Nephron (organoid): Measurements from ENCODE around the gene UBE2QL1.

Source experiments
- H3K27ac Mint-ChIP-seq, 3 experiments: 2 replicates each; pipeline ENCODE4 v1.8.0; 2020; ENCODE audit warnings: mixed read lengths in 3 of 3, mild to moderate bottlenecking in 2 of 3, moderate library complexity in 1 of 3
- H3K27me3 Mint-ChIP-seq: 2 replicates; pipeline ENCODE4 v1.8.0; 2021; ENCODE audit warnings: low read depth, mild to moderate bottlenecking, moderate library complexity, mixed read lengths
- H3K36me3 Mint-ChIP-seq: 2 replicates; pipeline ENCODE4 v1.8.0; 2020; ENCODE audit warnings: low read depth, mixed read lengths
- H3K4me1 Mint-ChIP-seq: 2 replicates; pipeline ENCODE4 v1.8.0; 2020; ENCODE audit warnings: mixed read lengths
- H3K4me3 Mint-ChIP-seq, 3 experiments: 2 replicates each; pipeline ENCODE4 v1.8.0; 2020; ENCODE audit warnings: mild to moderate bottlenecking in 3 of 3, mixed read lengths in 3 of 3, moderate library complexity in 2 of 3
- H3K9me3 Mint-ChIP-seq: 2 replicates; pipeline ENCODE4 v1.8.0; 2020; ENCODE audit warnings: mixed read lengths
- CTCF ChIP-seq, 3 experiments: fragments of 200-600 bp; sonication (generic); IDR thresholded peaks; one replicate each; pipeline ENCODE4 v1.5.0; 2021; ENCODE audit warnings: antibody characterized with exemption in 3 of 3; ENCODE audit not compliant: unreplicated experiment in 3 of 3

UBE2QL1 gene

GRCh38 chr5:6423327-6424109 lies 25.1 kb upstream of the UBE2QL1 start:
- peaks cover 5% of the 10 kb centered on the region for H3K9me3 Mint-ChIP-seq
- H3K4me3 Mint-ChIP-seq = no peak overlapping the region
- H3K27ac Mint-ChIP-seq = no peak overlapping the region
- no peak for TF ChIP-seq CTCF (IDR thresholded peaks at IDR 0.05; ENCODE audit: unreplicated experiment in 3 of 3)
- peaks cover 8% of the 10 kb centered on the region for H3K4me1 Mint-ChIP-seq
- H3K36me3 Mint-ChIP-seq = no peaks in the 10 kb centered on the region
- H3K27me3 Mint-ChIP-seq = peaks cover 43% of the 10 kb centered on the region

GRCh38 chr5:6424110-6424659 lies 24.5 kb upstream of the UBE2QL1 start:
- no peak for TF ChIP-seq CTCF (IDR thresholded peaks at IDR 0.05; ENCODE audit: unreplicated experiment in 3 of 3)
- H3K9me3 Mint-ChIP-seq = peaks cover 5% of the 10 kb centered on the region
- no peak overlapping the region for H3K4me3 Mint-ChIP-seq
- H3K27me3 Mint-ChIP-seq = peaks cover 46% of the 10 kb centered on the region
- no peak overlapping the region for H3K27ac Mint-ChIP-seq
- H3K4me1 Mint-ChIP-seq = peaks cover 7% of the 10 kb centered on the region
- H3K36me3 Mint-ChIP-seq = no peaks in the 10 kb centered on the region

GRCh38 chr5:6424700-6425099 lies 24.0 kb upstream of the UBE2QL1 start:
- no peak for TF ChIP-seq CTCF (IDR thresholded peaks at IDR 0.05; ENCODE audit: unreplicated experiment in 3 of 3)
- no peak overlapping the region for H3K4me3 Mint-ChIP-seq
- H3K9me3 Mint-ChIP-seq = peaks cover 5% of the 10 kb centered on the region
- no peak overlapping the region for H3K27ac Mint-ChIP-seq
- H3K4me1 Mint-ChIP-seq = peaks cover 2% of the 10 kb centered on the region
- H3K27me3 Mint-ChIP-seq = peaks cover 43% of the 10 kb centered on the region
- H3K36me3 Mint-ChIP-seq = no peaks in the 10 kb centered on the region

- TF ChIP-seq CTCF (IDR thresholded peaks at IDR 0.05; ENCODE audit: unreplicated experiment in 3 of 3) = no peak
- Mint-ChIP-seq H3K27me3 (peaks cover 37% of the 10 kb centered on the region), H3K27ac (no peak overlapping the region), H3K4me1 (no peaks in the 10 kb centered on the region), H3K36me3 (no peaks in the 10 kb centered on the region), H3K9me3 (peaks cover 5% of the 10 kb centered on the region), H3K4me3 (no peak overlapping the region)
Observed at GRCh38 chr5:6427694-6428093, 21.0 kb upstream of the UBE2QL1 start.

GRCh38 chr5:6430418-6431028 lies 18.1 kb upstream of the UBE2QL1 start:
- no peak overlapping the region for H3K27ac Mint-ChIP-seq
- no peak for TF ChIP-seq CTCF (IDR thresholded peaks at IDR 0.05; ENCODE audit: unreplicated experiment in 3 of 3)
- peaks cover 5% of the 10 kb centered on the region for H3K9me3 Mint-ChIP-seq
- no peaks in the 10 kb centered on the region for H3K4me1 Mint-ChIP-seq
- no peaks in the 10 kb centered on the region for H3K36me3 Mint-ChIP-seq
- H3K27me3 Mint-ChIP-seq = peaks cover 47% of the 10 kb centered on the region
- no peak overlapping the region for H3K4me3 Mint-ChIP-seq
